ENCODE data around the gene EPS15. TPM values are rescaled to one million over a fixed set of nuclear protein-coding genes. Genes with fewer than 3 reads are reported as not detected.
A peak's percentile ranks its signal among the peaks of the same experiment; 100 is the strongest.

The EPS15 gene
- total and polyA plus RNA-seq, 9 of the 15 experiments (the other 6 are each of a cell fraction or from before 2014, with no cell fraction given) = 23.1 to 69.0 (median 41.7) TPM

GRCh38 chr1:51469518-51469917 is 49.5 kb downstream of the EPS15 start:
- 0 out of 2 replicates have a peak, but pooled peaks cover 4% of the 10 kb centered on the region for H4K20me1 ChIP-seq (replicated peaks; ENCODE audit: control insufficient read depth, insufficient read depth, low read length)
- BruUV-seq (replicated peaks) = no TSS peak
- CTCF ChIA-PET (ENCODE audit: low intra/inter-chr PET ratio) = no interaction called here
- peaks cover 50% of the 10 kb centered on the region for H3K36me3 ChIP-seq (ENCODE audit: control insufficient read depth, insufficient read depth, low read length)
- ATAC-seq (peak; percentile 83), DNase-seq (ENCODE audit: extremely low read depth in 1 of 4, low spot score in 3 of 4) (peak in 2 of 4 experiments; percentile 21 to 35), FAIRE-seq (no peak)
- H3K27ac ChIP-seq (ENCODE audit: extremely low read depth, low read depth, low read length) = peak overlapping the region; percentile 27; the same call in 1 of the 3 replicates
- no peak overlapping the region for H2AFZ ChIP-seq (ENCODE audit: low read depth, low read length)
- peaks cover 4% of the 10 kb centered on the region; the same call in 1 of the 3 replicates for H3K79me2 ChIP-seq (ENCODE audit: control insufficient read depth, insufficient read depth, low read length)
- 2% methylated on average over 3 of the region's 3 CpGs for WGBS (ENCODE audit: insufficient coverage, low coverage, missing lambda C conversion rate)
- peak overlapping the region; percentile 33; the same call in 1 of the 2 replicates for H3K4me2 ChIP-seq (ENCODE audit: insufficient read depth, low read length)
- in situ Hi-C loops (cut with MboI) (no loop called here), intact Hi-C loops (cut with micrococcal nuclease) (loop anchor here (5.0 kb wide), 1 partner anchor 48 kb away; the partner anchor contains the start of gene EPS15)
- no peak overlapping the region for H3K9ac ChIP-seq (ENCODE audit: insufficient read depth in 1 of 2, low read depth in 2 of 2, low read length in 2 of 2)
- no peaks in the 10 kb centered on the region for H3K9me1 ChIP-seq (ENCODE audit: control insufficient read depth, insufficient read depth, low read length)
- H3K4me3 ChIP-seq = no peak overlapping the region
- H3K9me3 ChIP-seq (replicated peaks; ENCODE audit: control insufficient read depth, insufficient read depth, low read depth, low read length) = no peaks in the 10 kb centered on the region
- no peaks in the 10 kb centered on the region for H3K27me3 ChIP-seq (ENCODE audit: control insufficient read depth in 2 of 2, insufficient read depth in 2 of 2, low read length in 2 of 2)
- H3K4me1 ChIP-seq (replicated peaks in 1 of 2; ENCODE audit: control insufficient read depth in 2 of 2, insufficient read depth in 2 of 2, low read length in 2 of 2) = peaks cover 0 to 11% of the 10 kb centered on the region in 2 experiments; a peak in 3 of 5 replicates
- POLR2A ChIA-PET = interaction anchor here (0.6 to 1.9 kb wide), 6 partner anchors 8 to 66 kb away, joined by 3 to 6 read pairs (median 4); no protein-coding TSS in a partner anchor
- no peak for TF ChIP-seq UBTF (IDR thresholded peaks at IDR 0.05; ENCODE audit: borderline replicate concordance in 1 of 2, low read depth in 2 of 2, low read length in 2 of 2)
- no peak for TF ChIP-seq PTBP1 (IDR thresholded peaks at IDR 0.05; ENCODE audit: low read depth, low read length)
- peak; percentile 82 for TF ChIP-seq ZNF24 (IDR thresholded peaks at IDR 0.05)
- TF ChIP-seq SMARCC2 (IDR thresholded peaks at IDR 0.05; ENCODE audit: low read depth) = peak; percentile 57; the same call in 1 of the 2 replicates
- TF ChIP-seq, protein P1, sequence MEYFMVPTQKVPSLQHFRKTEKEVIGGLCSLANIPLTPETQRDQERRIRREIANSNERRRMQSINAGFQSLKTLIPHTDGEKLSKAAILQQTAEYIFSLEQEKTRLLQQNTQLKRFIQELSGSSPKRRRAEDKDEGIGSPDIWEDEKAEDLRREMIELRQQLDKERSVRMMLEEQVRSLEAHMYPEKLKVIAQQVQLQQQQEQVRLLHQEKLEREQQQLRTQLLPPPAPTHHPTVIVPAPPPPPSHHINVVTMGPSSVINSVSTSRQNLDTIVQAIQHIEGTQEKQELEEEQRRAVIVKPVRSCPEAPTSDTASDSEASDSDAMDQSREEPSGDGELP (CRISPR knock-in tag; IDR thresholded peaks at IDR 0.05; ENCODE audit: borderline replicate concordance) = no peak
- peak in 1 of 2 experiments; percentile 84; a peak in 2 of 4 replicates for TF ChIP-seq RCOR1 (IDR thresholded peaks at IDR 0.05; ENCODE audit: borderline replicate concordance in 1 of 2, low read depth in 2 of 2, low read length in 2 of 2)
- no peak for TF ChIP-seq SFPQ (IDR thresholded peaks at IDR 0.05; ENCODE audit: low read depth, low read length)
- TF ChIP-seq, protein P2, sequence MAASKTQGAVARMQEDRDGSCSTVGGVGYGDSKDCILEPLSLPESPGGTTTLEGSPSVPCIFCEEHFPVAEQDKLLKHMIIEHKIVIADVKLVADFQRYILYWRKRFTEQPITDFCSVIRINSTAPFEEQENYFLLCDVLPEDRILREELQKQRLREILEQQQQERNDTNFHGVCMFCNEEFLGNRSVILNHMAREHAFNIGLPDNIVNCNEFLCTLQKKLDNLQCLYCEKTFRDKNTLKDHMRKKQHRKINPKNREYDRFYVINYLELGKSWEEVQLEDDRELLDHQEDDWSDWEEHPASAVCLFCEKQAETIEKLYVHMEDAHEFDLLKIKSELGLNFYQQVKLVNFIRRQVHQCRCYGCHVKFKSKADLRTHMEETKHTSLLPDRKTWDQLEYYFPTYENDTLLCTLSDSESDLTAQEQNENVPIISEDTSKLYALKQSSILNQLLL (CRISPR knock-in tag; IDR thresholded peaks at IDR 0.05; ENCODE audit: borderline replicate concordance) = no peak

All from K562 (cell line).